ENCODE results near the gene ATAD2B.

- TF ChIP-seq, protein P1, sequence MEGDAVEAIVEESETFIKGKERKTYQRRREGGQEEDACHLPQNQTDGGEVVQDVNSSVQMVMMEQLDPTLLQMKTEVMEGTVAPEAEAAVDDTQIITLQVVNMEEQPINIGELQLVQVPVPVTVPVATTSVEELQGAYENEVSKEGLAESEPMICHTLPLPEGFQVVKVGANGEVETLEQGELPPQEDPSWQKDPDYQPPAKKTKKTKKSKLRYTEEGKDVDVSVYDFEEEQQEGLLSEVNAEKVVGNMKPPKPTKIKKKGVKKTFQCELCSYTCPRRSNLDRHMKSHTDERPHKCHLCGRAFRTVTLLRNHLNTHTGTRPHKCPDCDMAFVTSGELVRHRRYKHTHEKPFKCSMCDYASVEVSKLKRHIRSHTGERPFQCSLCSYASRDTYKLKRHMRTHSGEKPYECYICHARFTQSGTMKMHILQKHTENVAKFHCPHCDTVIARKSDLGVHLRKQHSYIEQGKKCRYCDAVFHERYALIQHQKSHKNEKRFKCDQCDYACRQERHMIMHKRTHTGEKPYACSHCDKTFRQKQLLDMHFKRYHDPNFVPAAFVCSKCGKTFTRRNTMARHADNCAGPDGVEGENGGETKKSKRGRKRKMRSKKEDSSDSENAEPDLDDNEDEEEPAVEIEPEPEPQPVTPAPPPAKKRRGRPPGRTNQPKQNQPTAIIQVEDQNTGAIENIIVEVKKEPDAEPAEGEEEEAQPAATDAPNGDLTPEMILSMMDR (IDR thresholded peaks at IDR 0.05) = no peak
- TF ChIP-seq EP300 (IDR thresholded peaks at IDR 0.05) = no peak
- no peak for TF ChIP-seq POLR2A (IDR thresholded peaks at IDR 0.05)
- no peak for TF ChIP-seq POLR2AphosphoS5 (IDR thresholded peaks at IDR 0.05)
Measured at GRCh38 chr2:23709311-23709710, 217.6 kb downstream of the ATAD2B start.
